NCI-H146 (cell line): ENCODE measurements around the gene ZBTB40.
A peak's percentile ranks its signal among the peaks of the same experiment; 100 is the strongest.

Experiments
- DNase-seq: peaks from one replicate; lab custom pipeline; 2025; lab: John Stamatoyannopoulos, UW

The ZBTB40 gene, protein sequence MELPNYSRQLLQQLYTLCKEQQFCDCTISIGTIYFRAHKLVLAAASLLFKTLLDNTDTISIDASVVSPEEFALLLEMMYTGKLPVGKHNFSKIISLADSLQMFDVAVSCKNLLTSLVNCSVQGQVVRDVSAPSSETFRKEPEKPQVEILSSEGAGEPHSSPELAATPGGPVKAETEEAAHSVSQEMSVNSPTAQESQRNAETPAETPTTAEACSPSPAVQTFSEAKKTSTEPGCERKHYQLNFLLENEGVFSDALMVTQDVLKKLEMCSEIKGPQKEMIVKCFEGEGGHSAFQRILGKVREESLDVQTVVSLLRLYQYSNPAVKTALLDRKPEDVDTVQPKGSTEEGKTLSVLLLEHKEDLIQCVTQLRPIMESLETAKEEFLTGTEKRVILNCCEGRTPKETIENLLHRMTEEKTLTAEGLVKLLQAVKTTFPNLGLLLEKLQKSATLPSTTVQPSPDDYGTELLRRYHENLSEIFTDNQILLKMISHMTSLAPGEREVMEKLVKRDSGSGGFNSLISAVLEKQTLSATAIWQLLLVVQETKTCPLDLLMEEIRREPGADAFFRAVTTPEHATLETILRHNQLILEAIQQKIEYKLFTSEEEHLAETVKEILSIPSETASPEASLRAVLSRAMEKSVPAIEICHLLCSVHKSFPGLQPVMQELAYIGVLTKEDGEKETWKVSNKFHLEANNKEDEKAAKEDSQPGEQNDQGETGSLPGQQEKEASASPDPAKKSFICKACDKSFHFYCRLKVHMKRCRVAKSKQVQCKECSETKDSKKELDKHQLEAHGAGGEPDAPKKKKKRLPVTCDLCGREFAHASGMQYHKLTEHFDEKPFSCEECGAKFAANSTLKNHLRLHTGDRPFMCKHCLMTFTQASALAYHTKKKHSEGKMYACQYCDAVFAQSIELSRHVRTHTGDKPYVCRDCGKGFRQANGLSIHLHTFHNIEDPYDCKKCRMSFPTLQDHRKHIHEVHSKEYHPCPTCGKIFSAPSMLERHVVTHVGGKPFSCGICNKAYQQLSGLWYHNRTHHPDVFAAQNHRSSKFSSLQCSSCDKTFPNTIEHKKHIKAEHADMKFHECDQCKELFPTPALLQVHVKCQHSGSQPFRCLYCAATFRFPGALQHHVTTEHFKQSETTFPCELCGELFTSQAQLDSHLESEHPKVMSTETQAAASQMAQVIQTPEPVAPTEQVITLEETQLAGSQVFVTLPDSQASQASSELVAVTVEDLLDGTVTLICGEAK

DNA sequence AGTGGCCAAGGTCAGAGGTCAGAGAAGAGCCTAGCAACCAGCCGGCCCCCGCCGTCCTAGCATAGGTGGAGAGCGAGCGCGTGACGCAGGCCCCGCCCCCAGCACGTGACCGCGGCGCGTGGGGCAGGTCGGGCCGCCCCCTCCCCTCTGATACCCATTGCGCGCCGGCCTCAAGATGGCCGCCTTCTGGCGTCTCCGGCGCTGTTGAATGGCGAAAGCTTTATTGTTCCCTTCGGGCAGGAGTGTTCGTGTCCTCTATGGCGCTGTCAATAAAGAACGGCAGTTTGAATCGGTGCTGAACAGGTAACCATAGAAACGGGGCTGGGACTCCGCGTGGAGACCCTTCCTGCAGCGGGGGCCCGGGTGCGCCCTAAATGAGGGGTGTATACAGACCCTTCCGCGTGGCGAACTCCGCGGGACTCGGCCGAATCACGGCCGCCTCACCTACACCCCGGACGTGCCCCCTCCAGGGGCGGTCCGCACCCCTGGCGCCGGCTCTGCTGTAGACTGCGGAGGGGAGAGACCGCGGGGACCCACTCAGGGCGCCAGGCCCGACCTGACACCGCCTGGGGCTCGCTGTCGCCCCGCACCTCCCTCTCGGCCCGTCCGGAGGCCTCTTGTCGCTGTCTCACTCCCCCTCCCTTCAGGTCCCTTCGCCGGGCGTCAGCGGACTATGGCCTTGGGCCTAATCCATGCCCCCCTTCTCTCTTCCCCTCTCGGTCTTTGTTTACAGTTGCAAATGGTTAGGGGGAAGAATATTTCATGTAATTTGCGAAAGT is at the start of gene ZBTB40:
TSS of gene ZBTB40 (plus strand) at position 150 of the 779 bp plus-strand sequence. CDS start 38,098 bp downstream, outside the sequence.
- DNase-seq: peak; percentile 96

- DNase-seq: no peak
Measured at GRCh38 chr1:22402356-22403053, 49.1 kb upstream of the ZBTB40 start.

- DNase-seq: no peak
Measured at GRCh38 chr1:22404486-22404885, 47.2 kb upstream of the ZBTB40 start.

GRCh38 chr1:22406722-22407495 is 44.7 kb upstream of the ZBTB40 start:
- DNase-seq: no peak

DNA sequence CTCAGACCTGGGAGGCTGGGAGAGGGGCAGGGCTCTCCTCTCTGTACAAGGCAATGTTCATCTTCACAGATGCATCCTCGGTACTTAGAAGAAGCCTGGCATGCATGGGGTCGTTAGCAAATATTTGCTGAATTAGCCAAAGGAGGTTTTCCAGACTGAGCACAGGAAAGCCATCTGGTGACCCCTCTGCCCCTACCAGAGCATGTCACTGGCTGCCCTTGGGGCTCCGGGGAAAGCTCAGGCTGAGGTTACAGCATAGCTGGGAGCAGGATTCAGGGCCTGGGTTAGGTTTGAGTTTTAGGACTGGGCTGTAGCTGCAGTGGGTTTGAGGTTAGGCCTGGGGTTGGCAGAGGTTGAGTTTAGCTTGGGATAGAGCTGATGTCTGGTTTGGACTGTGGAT is 43.4 kb upstream of the ZBTB40 start:
- DNase-seq: no peak

- no peak for DNase-seq
Measured at GRCh38 chr1:22410401-22410800, 41.2 kb upstream of the ZBTB40 start.

DNA sequence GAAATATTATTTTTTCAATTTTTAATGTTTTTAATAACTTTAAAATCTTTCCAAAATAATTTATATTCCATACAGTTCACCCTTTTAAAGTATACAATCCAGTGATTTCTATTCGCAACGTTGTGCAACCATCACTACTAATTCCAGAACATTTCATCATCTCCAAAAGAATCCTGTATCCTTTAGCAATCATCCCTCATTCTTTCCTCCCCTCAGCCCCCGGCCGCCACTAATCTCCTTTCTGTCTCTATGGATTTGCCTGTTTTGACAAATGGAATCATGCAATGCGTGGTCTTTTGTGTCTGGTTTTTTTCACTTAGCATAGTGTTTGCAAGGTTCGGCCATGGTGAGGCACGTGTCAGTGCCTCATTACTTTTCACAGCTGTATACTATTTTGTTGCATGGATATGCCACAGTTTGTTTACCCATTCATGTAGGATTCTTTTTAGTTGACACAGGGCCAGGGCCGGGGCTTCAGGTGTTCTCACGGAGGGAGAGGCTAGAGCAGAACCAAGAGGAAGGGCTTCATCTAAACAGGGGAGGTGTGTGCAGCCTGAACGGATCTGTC is 40.6 kb upstream of the ZBTB40 start:
- no peak for DNase-seq

DNA sequence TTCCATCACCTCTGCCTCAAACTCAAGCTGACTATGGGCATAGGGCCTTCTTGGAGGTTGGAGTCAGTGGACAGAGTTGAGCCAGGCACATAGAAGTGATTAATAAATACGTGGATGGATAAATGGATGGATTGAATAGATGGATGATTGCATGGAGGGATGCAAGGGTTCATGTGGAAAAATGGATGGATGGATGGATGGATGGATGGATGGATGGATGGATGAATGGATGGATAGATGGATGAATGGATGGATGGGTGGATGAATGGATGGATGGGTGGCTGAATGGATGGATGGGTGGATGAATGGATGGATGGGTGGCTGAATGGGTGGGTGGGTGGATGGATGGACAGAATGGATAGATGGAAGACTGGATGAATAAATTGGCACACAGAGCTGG is 40.1 kb upstream of the ZBTB40 start:
- no peak for DNase-seq

DNA sequence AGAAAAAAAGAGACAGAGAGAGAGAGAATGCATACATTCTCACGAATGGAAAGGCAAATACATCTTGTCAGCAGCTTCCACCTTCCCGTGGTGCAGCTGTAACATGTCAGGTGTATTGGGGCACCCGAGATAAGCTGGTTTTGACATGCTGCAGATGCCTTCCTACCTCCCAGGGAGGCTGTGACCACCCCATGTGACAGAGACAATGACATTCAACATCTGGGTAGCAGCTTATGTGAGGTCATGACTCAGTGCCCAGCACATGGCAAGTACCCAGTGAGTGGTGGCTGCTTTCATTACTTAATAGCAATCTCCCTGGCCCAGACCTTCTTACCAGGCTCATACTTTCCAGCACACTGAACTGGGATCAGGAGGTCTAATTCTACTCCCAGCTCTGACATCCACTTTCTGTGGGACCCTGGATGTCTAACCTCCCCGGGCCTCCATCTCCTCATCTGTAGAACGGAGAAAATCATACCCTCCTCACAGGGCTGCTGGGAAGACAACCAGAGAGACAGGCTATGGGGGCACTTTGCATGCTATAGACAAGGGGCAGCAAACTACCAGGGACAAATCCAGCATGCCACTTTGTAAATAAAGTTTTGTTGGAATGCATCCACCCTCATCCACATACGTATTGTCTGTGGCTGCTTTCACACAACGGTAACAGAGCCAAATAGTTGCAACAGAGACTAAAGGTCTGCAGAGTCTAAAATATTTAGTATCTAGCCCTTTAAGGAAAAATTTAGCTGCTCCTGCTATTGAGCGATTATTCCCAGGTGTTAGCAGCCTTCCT is 38.5 kb upstream of the ZBTB40 start:
- DNase-seq: peak; percentile 50

DNA sequence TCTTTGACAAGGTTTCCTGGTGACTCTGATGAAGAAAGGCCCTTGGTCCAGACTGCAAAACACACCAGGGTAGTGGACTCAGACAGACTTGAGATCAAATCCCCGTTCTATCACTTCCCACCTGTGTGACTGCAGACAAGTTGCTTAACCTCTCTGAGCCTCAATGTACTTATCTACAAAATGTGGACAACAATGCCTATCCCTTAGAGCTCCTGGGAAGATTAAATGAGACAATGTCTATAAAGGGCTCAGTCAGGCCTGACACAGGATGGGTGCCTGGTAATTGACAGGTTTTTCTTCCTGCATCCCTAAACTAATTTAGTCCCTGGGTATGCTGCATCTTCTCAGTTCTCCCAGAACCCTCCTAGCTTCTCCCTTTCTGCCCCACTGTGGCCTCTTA is 37.9 kb upstream of the ZBTB40 start:
- no peak for DNase-seq

DNA sequence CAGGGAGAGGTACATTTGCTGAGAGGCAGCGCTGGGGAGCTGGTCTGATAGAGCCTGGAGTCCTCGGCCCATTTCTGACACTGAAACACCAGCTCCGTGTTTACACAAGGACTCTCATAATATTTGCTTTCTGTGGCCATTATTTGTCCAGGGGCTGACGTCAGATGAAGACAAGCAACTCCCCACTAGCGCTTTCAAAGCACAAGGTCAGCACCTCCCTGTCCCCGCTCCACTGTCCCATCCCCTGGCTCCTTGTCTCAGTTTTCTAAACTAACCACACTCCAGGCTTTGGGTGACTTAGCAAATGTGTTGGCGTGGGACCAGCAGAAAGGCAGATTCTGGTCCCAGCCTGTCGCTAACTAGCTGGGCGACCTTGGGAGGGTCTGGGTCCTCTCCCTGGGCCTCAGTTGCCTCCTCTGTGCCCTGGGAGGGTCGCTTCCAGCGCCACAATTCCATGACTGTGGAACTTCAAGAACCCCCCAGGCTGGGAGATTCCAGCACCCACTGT is 37.4 kb upstream of the ZBTB40 start:
- peak; percentile 83 for DNase-seq

DNA sequence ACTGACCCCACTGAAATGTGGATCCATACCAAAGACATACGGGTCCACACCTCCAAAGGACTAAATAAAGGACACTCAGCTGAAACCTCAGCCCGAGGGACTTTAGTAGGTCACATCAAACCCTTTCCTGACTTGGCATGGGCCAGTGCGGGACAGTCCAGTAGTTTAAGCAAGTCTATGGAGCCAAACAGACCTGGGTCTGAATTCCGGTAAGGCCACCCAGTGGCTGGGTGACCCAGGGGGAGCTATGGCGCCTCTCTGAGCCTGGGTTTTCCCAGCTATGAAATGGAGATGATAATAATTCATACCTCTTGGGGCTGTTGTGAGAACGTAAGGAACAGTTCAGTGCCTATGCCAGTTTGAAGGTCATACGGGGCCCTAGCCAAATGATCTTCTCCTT is 36.2 kb upstream of the ZBTB40 start:
- no peak for DNase-seq

GRCh38 chr1:22416555-22417454 is 34.8 kb upstream of the ZBTB40 start:
- DNase-seq: peak; percentile 76

GRCh38 chr1:22417466-22417865 is 34.2 kb upstream of the ZBTB40 start:
- no peak for DNase-seq

GRCh38 chr1:22418312-22418711 is 33.3 kb upstream of the ZBTB40 start:
- no peak for DNase-seq

DNA sequence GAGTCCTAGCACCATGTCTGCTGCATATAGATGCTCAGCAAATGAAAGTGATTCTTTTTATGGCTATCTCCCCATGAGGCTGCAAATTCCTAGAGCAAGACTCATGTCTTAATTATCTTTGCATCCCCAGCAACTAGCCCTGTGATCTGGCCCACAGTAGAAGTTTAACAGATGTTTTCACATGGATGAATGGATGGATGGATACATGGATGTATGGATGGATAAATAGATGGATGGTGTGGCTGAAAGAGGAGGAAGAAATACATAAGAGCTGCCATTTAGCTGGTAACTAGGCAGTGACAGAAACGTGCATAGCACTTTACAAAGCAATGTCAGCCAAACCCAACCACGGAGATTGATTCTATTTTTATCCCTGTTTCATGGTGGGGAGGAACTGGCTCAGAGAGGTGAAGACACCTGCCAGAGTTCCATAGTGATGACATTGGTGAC is 32.7 kb upstream of the ZBTB40 start:
- DNase-seq: peak; percentile 32

DNA sequence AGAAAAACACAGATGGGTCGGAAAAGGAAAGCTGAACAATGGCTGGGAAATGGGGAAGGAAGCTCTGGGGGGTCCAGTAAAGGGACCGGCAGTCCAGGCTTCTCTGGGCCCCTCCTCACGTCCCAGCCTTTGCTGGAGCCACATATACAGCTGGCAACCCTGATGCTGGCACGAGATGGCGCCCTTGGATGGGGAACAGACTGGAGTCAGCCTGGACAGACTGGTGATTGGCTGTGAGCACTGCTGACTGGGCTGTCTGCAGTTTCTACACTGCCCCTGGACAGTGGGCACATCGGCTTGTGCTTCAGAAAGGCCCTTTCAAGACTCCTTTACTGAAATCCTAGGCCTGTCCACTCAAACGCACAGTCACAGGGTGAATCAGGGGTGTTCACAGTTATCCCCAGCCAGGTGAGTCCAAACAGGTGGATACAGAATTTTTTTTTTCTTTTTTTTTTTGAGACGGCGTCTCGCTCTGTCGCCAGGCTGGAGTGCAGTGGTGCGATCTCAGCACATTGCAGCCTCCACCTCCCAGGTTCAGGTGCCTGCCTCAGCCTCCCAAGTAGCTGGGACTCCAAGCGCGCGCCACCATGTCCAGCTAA is 31.1 kb upstream of the ZBTB40 start:
- DNase-seq: peak; percentile 78
